Measurements from ENCODE around the gene LDLRAD4. TPM values are rescaled to one million over a fixed set of nuclear protein-coding genes. Genes with fewer than 3 reads are reported as not detected.

Gene LDLRAD4
- total RNA-seq, 1 donor: under 0.01 TPM

DNA sequence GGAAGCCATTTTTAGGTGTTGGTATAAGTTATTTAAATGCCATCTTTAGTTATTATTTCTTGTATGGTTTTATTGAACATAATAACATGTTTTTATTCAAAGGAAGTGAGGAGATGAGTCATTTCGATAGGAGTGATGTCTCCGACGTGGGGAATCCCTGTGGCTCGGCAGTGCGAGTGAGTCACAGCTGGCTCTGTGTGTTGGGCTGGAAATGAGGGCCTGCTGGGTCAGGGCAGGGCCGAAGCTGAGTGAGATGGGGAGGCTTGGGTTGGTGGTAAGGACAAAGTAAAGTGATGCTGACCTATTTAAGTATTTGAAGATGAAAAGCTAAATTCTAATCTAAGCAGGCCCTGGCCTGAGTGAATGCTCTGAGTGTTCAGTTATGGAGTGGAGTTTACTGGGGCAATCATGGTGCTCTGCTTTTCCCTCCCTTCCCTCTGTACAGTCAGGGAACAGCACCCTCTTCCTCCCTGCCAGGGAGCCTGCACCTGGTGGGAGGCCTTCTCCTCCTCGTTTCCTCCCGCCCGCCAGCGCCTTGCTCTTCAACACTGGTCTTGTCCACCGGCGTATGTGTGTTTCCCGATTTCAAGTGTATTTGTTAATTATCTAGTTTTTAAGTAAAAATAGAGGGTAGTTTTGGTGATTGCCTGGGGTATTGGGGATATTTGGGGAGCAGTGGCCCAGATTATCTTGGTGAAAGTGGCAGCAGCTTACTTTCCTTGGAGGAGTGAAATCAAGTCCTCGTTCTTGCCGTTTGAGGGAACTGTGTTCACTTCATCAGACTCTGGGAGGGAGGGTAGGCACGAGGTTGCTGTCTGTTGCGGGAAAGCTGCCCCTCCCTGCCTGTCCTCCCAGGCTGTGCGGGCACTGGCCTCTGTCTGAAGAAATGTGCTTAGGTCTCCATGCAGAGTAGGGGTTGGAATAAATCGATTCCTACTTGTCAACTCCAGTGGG, 157.0 kb downstream of the LDLRAD4 start:
- Histone ChIP-seq H3K36me3 (ENCODE audit: insufficient read depth, low read length) (no peaks in the 10 kb centered on the region), H2AFZ (ENCODE audit: low read length) (no peak overlapping the region), H3K27me3 (ENCODE audit: insufficient read depth, low read length) (no peaks in the 10 kb centered on the region), H3K27ac (ENCODE audit: low read depth, low read length) (no peak overlapping the region), H4K20me1 (ENCODE audit: insufficient read depth, low read length) (no peaks in the 10 kb centered on the region), H3K4me1 (ENCODE audit: insufficient read depth, low read length) (peaks cover 10% of the 10 kb centered on the region), H3K79me2 (ENCODE audit: insufficient read depth, low read length) (no peaks in the 10 kb centered on the region), H3K4me2 (ENCODE audit: insufficient read depth, low read length) (peak overlapping the region; percentile 44), H3K4me3 (ENCODE audit: insufficient read depth, low read length) (no peak overlapping the region), H3K9me3 (ENCODE audit: low read depth, low read length) (no peaks in the 10 kb centered on the region)
- DNase-seq (ENCODE audit: insufficient read length, low spot score, missing footprints): peak; percentile 99
- TF ChIP-seq, protein P1, sequence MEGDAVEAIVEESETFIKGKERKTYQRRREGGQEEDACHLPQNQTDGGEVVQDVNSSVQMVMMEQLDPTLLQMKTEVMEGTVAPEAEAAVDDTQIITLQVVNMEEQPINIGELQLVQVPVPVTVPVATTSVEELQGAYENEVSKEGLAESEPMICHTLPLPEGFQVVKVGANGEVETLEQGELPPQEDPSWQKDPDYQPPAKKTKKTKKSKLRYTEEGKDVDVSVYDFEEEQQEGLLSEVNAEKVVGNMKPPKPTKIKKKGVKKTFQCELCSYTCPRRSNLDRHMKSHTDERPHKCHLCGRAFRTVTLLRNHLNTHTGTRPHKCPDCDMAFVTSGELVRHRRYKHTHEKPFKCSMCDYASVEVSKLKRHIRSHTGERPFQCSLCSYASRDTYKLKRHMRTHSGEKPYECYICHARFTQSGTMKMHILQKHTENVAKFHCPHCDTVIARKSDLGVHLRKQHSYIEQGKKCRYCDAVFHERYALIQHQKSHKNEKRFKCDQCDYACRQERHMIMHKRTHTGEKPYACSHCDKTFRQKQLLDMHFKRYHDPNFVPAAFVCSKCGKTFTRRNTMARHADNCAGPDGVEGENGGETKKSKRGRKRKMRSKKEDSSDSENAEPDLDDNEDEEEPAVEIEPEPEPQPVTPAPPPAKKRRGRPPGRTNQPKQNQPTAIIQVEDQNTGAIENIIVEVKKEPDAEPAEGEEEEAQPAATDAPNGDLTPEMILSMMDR (IDR thresholded peaks at IDR 0.05; ENCODE audit: extremely low read depth, low read depth, low read length): no peak

DNA sequence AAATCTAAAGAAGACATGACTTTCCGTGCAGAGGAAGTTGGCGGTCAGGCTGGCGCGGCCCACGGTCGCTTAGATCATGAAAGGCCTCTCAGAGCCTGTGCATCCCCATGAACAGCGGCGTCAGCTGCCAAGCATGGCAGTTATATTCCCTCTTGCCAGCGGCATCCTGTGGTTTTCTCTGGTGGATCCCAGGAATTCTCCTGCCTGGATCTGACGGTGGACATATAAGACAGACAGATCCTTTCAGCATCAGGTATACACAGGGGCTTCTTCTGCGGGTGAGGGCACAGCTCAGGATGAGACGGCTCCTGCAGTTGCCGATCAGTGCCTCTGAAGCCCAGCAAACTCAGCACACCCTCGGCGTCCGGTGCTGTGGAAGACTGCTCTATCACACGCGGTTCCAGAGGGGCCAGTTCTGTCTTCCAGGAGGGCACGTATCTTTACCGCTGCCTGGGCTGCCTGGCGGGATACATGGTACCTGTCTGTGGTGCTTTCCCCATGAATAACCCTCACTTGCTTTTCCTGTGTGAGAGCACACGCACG, 157.8 kb downstream of the LDLRAD4 start:
- no peaks in the 10 kb centered on the region for H3K79me2 ChIP-seq (ENCODE audit: insufficient read depth, low read length)
- no peaks in the 10 kb centered on the region for H3K9me3 ChIP-seq (ENCODE audit: low read depth, low read length)
- no peak overlapping the region for H3K4me3 ChIP-seq (ENCODE audit: insufficient read depth, low read length)
- H3K4me1 ChIP-seq (ENCODE audit: insufficient read depth, low read length): peaks cover 10% of the 10 kb centered on the region
- no peak overlapping the region for H3K27ac ChIP-seq (ENCODE audit: low read depth, low read length)
- DNase-seq (ENCODE audit: insufficient read length, low spot score, missing footprints): peak; percentile 50
- TF ChIP-seq, protein P1 (IDR thresholded peaks at IDR 0.05; ENCODE audit: extremely low read depth, low read depth, low read length): no peak
- no peaks in the 10 kb centered on the region for H3K27me3 ChIP-seq (ENCODE audit: insufficient read depth, low read length)
- H4K20me1 ChIP-seq (ENCODE audit: insufficient read depth, low read length): no peaks in the 10 kb centered on the region
- no peaks in the 10 kb centered on the region for H3K36me3 ChIP-seq (ENCODE audit: insufficient read depth, low read length)
- H2AFZ ChIP-seq (ENCODE audit: low read length): no peak overlapping the region
- H3K4me2 ChIP-seq (ENCODE audit: insufficient read depth, low read length): no peak overlapping the region

DNA sequence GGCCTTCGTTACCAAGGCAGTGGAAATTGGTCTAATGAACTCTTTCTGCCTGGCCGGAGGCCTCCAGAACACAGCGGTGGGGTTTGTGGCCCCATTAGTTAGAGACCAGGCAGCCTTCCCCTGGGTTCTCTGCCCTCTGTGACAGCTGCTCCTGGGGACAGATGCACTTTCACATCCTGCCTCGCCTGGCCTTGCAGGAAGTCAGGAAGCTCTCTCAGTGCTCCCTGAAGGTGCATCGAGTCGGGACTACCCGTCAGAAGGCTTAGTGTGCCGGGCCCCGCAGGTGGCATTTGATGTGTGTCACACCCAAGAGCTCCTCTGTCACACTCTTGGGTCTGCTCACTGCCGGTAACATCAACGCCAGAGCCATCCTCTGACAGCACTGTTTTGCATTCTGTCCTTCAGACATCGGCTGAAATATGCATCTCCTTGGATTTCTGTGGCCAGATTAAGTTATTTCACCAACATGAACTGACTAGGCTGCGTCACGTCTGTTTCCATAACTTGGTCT, 158.3 kb downstream of the LDLRAD4 start:
- no peak overlapping the region for H2AFZ ChIP-seq (ENCODE audit: low read length)
- H3K9me3 ChIP-seq (ENCODE audit: low read depth, low read length): no peaks in the 10 kb centered on the region
- no peaks in the 10 kb centered on the region for H4K20me1 ChIP-seq (ENCODE audit: insufficient read depth, low read length)
- peak; percentile 13 for DNase-seq (ENCODE audit: insufficient read length, low spot score, missing footprints)
- H3K79me2 ChIP-seq (ENCODE audit: insufficient read depth, low read length): no peaks in the 10 kb centered on the region
- TF ChIP-seq, protein P1 (IDR thresholded peaks at IDR 0.05; ENCODE audit: extremely low read depth, low read depth, low read length): no peak
- H3K4me3 ChIP-seq (ENCODE audit: insufficient read depth, low read length): no peak overlapping the region
- no peaks in the 10 kb centered on the region for H3K36me3 ChIP-seq (ENCODE audit: insufficient read depth, low read length)
- peaks cover 13% of the 10 kb centered on the region for H3K4me1 ChIP-seq (ENCODE audit: insufficient read depth, low read length)
- H3K27me3 ChIP-seq (ENCODE audit: insufficient read depth, low read length): no peaks in the 10 kb centered on the region
- no peak overlapping the region for H3K4me2 ChIP-seq (ENCODE audit: insufficient read depth, low read length)
- no peak overlapping the region for H3K27ac ChIP-seq (ENCODE audit: low read depth, low read length)

DNA sequence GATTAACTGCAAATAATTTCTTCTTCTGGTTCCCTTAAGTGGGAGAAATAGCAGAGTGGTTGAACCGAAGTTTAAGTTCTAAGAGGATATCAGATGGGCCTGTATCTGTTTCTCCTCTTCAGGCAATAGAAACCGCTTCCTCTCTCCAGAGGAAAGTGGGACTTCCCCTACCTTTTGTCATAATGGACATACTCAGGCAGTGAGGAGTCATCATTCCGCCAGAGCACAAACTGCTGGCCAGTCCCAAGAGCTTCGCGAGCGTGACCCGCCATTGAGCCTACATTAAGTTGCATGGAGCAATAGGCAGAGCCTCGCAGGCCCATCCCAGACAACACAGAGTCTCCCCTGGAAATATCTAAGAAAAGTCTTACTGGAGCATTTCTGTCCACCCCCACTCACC, 158.9 kb downstream of the LDLRAD4 start:
- H3K27ac ChIP-seq (ENCODE audit: low read depth, low read length): no peak overlapping the region
- no peak overlapping the region for H3K4me2 ChIP-seq (ENCODE audit: insufficient read depth, low read length)
- no peak overlapping the region for H3K4me3 ChIP-seq (ENCODE audit: insufficient read depth, low read length)
- no peaks in the 10 kb centered on the region for H3K9me3 ChIP-seq (ENCODE audit: low read depth, low read length)
- TF ChIP-seq, protein P1 (IDR thresholded peaks at IDR 0.05; ENCODE audit: extremely low read depth, low read depth, low read length): no peak
- H3K27me3 ChIP-seq (ENCODE audit: insufficient read depth, low read length): no peaks in the 10 kb centered on the region
- no peak for DNase-seq (ENCODE audit: insufficient read length, low spot score, missing footprints)
- H3K79me2 ChIP-seq (ENCODE audit: insufficient read depth, low read length): no peaks in the 10 kb centered on the region
- H3K4me1 ChIP-seq (ENCODE audit: insufficient read depth, low read length): peaks cover 19% of the 10 kb centered on the region
- H4K20me1 ChIP-seq (ENCODE audit: insufficient read depth, low read length): no peaks in the 10 kb centered on the region
- H3K36me3 ChIP-seq (ENCODE audit: insufficient read depth, low read length): no peaks in the 10 kb centered on the region
- H2AFZ ChIP-seq (ENCODE audit: low read length): no peak overlapping the region
